HEK293T (cell line): ENCODE data around the gene FAIM.
"Not testable (repeated sequence)": the region's sequence is repeated elsewhere in the genome, so short reads cannot be mapped to it uniquely, and the experiment has no call there.

Experiments
- CTCF ChIA-PET: fragments of 350-600 bp; formaldehyde crosslinking; extraction: SDS; loops from one replicate; lab custom pipeline; 2021; ENCODE audit warnings: antibody characterized with exemption, inconsistent platforms; lab: Yijun Ruan, JAX
- POLR2A ChIA-PET: fragments of 350-600 bp; formaldehyde crosslinking; extraction: SDS; loops from one replicate; lab custom pipeline; 2020; ENCODE audit warnings: antibody characterized with exemption, inconsistent platforms; lab: Yijun Ruan, JAX
- DNase-seq: peaks from one replicate; pipeline ENCODE4 v3.0.0; 2012; ENCODE audit warnings: mixed read lengths; ENCODE audit errors: extremely low spot score
- ARNT ChIP-seq: fragments of 450-650 bp; IDR thresholded peaks from 2 replicates; pipeline ENCODE4 v1.6.1; 2017; ENCODE audit warnings: mild to moderate bottlenecking
- BHLHE40 ChIP-seq: fragments of 450-650 bp; IDR thresholded peaks from 2 replicates; pipeline ENCODE4 v1.6.1; 2016; ENCODE audit warnings: mild to moderate bottlenecking, moderate library complexity, borderline replicate concordance
- CTBP1 ChIP-seq: fragments of 450-650 bp; IDR thresholded peaks from 2 replicates; pipeline ENCODE4 v1.6.1; 2016; ENCODE audit warnings: borderline replicate concordance
- ELF4 ChIP-seq: fragments of 450-650 bp; IDR thresholded peaks from 2 replicates; pipeline ENCODE4 v1.6.1; 2017; ENCODE audit warnings: antibody characterized with exemption
- FOXA1 ChIP-seq: fragments of 450-650 bp; IDR thresholded peaks from 2 replicates; pipeline ENCODE4 v1.6.1; 2016; ENCODE audit warnings: mild to moderate bottlenecking
- FOXK2 ChIP-seq: fragments of 450-650 bp; IDR thresholded peaks from 2 replicates; pipeline ENCODE4 v1.6.1; 2016; ENCODE audit warnings: mild to moderate bottlenecking
- FOXM1 ChIP-seq: fragments of 450-650 bp; IDR thresholded peaks from 2 replicates; pipeline ENCODE4 v1.6.1; 2017; ENCODE audit warnings: mild to moderate bottlenecking, borderline replicate concordance
- HDGF ChIP-seq: fragments of 450-650 bp; IDR thresholded peaks from 2 replicates; pipeline ENCODE4 v1.6.1; 2017; ENCODE audit warnings: antibody characterized with exemption, borderline replicate concordance
- L3MBTL2 ChIP-seq: fragments of 450-650 bp; conservative IDR thresholded peaks from 2 replicates; pipeline ENCODE4 v1.6.1; 2016; ENCODE audit warnings: mild to moderate bottlenecking
- LEF1 ChIP-seq: fragments of 450-650 bp; IDR thresholded peaks from 2 replicates; pipeline ENCODE4 v1.6.1; 2017; ENCODE audit warnings: mild to moderate bottlenecking, borderline replicate concordance
- NFRKB ChIP-seq: fragments of 450-650 bp; IDR thresholded peaks from 2 replicates; pipeline ENCODE4 v1.6.1; 2016; ENCODE audit warnings: mild to moderate bottlenecking, moderate library complexity
- PKNOX1 ChIP-seq: fragments of 450-650 bp; IDR thresholded peaks from 2 replicates; pipeline ENCODE4 v1.6.1; 2016
- SP1 ChIP-seq: fragments of 450-650 bp; IDR thresholded peaks from 2 replicates; pipeline ENCODE4 v1.6.1; 2017
- SUZ12 ChIP-seq: fragments of 450-650 bp; IDR thresholded peaks from 2 replicates; pipeline ENCODE4 v1.6.1; 2016; ENCODE audit warnings: mild to moderate bottlenecking
- TARDBP ChIP-seq: fragments of 450-650 bp; IDR thresholded peaks from 2 replicates; pipeline ENCODE4 v1.6.1; 2016
- ZNF384 ChIP-seq: fragments of 450-650 bp; IDR thresholded peaks from 2 replicates; pipeline ENCODE4 v1.6.1; 2016

Gene FAIM

DNA sequence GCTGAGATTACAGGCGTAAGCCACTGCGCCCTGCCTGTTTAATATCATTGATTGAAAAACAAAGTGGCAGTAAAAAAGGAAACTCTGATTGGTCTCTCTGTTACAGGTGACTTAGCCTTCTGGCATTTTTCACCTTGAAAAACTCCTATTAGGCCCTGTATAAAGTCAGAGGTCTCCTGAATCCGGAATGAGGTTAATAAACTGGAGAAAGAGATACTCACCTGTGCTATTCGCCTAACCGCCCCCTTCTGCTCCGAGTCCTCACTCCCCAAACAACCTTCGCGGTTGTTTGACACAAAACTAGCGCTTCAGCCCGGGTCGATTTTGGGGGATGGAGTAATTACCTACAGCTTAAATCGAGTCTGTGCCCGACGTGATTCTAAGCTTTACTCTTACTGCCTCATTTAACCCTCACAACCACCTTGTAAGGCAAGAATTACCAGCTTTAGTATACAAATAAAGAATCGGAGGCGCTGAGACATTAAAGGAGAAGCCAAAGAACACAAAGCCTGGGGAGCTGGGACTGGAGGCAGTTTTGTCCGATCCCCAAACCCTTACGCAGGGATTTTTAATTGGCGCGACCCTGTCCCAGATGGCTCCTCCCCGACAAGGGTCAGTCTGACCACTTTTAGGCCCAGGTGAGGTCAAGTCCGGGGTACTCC is 15.0 kb upstream of the FAIM start:
- TF ChIP-seq PKNOX1 (no peak), FOXM1 (no peak), SUZ12 (no peak), LEF1 (no peak), BHLHE40 (no peak), ARNT (no peak), HDGF (no peak), ZNF384 (no peak), TARDBP (no peak), FOXK2 (no peak), ELF4 (no peak), CTBP1 (no peak), NFRKB (no peak), L3MBTL2 (no peak), SP1 (no peak), FOXA1 (no peak)
- ChIA-PET POLR2A (interaction anchor here (0.6 to 2.8 kb wide), 14 partner anchors 14 to 725 kb away, joined by 3 to 17 read pairs (median 4); partner anchors contain the start of gene FAIM), CTCF (interaction anchor here (0.6 to 2.8 kb wide), 11 partner anchors 15 to 342 kb away, joined by 3 to 40 read pairs (median 3); no protein-coding TSS in a partner anchor)
- DNase-seq: no peak

GRCh38 chr3:138594150-138594934 is 14.2 kb upstream of the FAIM start, which contains the start of gene CEP70:
Gene CEP70, minus strand, starts transcription at chr3:138594260. Its CDS starts 21,333 bp downstream, at chr3:138572927.
- peak; percentile 92 for DNase-seq
- TF ChIP-seq FOXM1 (no peak), L3MBTL2 (peak; percentile 94), HDGF (0 out of 2 replicates have a peak, but pooled peaks have one; percentile 78), FOXK2 (no peak), PKNOX1 (peak; percentile 57), ARNT (no peak)
- POLR2A ChIA-PET: interaction anchor here (0.6 to 2.8 kb wide), 14 partner anchors 15 to 724 kb away, joined by 3 to 17 read pairs (median 4); partner anchors contain the start of gene FAIM

DNA sequence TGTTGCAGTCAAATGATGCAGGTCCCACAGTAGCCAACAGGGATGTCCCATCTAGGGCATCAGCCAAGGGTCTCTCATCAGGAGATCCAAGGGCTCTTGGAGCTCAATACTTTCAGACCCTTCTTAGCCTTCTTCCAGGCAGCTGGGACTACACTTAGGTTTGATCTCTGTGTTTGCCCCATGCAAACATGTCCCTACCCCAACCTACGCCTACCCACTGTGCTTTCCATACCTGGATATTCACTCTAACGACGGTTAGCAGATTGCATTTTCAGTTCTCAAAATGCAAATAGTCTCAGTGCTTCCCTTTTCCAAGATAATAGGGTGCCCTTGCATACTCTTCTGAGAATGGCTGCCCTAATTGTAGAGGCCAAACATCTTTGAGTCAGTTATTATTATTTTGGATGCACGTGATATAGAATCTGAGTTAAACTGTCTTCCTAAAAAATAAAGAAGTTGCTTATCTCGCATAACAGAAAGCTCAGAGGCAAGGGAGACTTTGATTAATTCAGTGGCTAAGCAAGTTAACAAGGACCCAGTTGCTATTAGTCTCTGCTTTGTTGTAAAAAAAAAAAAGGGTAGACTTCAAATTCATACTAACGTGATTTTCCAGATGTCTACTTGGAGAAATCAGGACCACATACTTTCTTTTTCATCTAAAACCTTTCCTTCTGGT is 13.5 kb upstream of the FAIM start:
- no peak for DNase-seq
- TF ChIP-seq PKNOX1 (no peak), FOXM1 (0 out of 2 replicates have a peak, but pooled peaks have one; percentile 22), ARNT (no peak)
- ChIA-PET POLR2A (interaction anchor here (1.0 to 2.8 kb wide), 6 partner anchors 14 to 328 kb away, joined by 3 to 17 read pairs (median 10); partner anchors contain the start of gene FAIM), CTCF (interaction anchor here (0.6 to 2.8 kb wide), 9 partner anchors 14 to 384 kb away, joined by 3 to 40 read pairs (median 3); partner anchors contain the start of gene FAIM)

More at GRCh38 chr3:138594150-138594934, 14.2 kb upstream of the FAIM start, which contains the start of gene CEP70:
- CTCF ChIA-PET: interaction anchor here (0.9 to 2.8 kb wide), 12 partner anchors 14 to 385 kb away, joined by 3 to 40 read pairs (median 3); partner anchors contain the start of gene FAIM

DNA sequence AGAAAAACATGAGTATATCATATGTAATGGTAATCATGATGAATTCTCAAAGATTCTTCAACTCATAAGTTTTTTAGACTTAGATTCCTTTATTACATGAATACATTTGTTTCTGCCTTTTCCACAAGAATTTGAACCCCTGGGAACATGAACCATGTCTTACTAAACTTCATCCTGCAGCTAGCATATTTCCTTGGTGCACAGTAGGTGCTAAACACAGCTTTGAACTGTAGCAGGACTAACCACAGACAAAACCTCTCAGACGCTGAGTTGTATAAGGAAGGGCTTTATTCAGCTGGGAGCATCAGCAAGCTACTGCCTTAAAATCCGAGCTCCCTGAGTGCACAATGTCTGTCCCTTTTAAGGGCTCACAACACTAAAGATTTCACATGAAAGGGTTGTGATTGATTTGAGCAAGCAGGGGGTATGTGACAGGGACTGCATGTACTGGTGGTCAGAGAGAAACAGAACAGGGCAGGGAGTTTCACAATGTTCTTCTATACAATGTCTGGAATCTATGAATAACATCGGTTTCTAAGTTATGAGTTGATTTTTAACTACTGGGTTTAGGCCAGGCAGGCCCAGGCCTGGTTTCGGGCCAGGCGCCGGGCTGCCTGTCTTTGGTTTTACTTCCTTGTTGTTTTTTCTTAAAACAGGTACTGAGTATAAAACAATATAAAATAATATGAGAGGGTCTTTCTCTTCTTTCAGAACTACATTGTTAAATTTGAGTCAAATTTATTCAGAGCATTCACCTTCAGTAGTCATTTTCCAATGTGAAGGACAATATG is 11.2 kb upstream of the FAIM start:
- POLR2A ChIA-PET, DNase-seq: not testable (repeated sequence)
- CTCF ChIA-PET: interaction anchor here (2.9 kb wide), 1 partner anchor 318 kb away, joined by 11 read pairs; no protein-coding TSS in a partner anchor

DNA sequence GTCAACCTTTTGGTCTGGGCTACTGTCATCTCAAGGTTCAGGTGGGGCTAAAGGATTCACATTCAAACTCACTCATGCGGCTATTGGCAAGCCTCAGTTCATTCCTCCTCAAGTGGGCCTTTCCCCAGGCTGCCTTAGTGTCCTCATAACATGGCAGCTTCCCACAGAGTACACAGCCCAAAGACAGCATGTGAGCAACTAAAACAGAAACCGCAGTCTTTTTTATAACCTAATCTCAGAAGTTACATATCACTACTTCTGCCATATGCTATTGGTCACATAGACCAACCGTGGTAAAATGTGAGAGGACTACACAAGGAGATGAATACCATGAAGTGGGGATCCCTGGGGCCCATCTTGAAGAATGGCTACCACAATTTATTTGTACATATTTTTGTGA is 10.0 kb upstream of the FAIM start:
- DNase-seq: no peak
- CTCF ChIA-PET: interaction anchor here (1.0 to 2.9 kb wide), 2 partner anchors 317 to 325 kb away, joined by 3 to 11 read pairs; no protein-coding TSS in a partner anchor
- TF ChIP-seq SP1 (no peak), SUZ12 (no peak)
- POLR2A ChIA-PET: interaction anchor here (1.3 kb wide), 1 partner anchor 10 kb away, joined by 5 read pairs; the partner anchor contains the start of gene FAIM
